Upper lobe of left lung (tissue), 6 donors: ENCODE data around the gene TUSC2. TPM values are rescaled to one million over a fixed set of nuclear protein-coding genes. Genes with fewer than 3 reads are reported as not detected.

Experiments used
- ATAC-seq, 2 donors: fragments of 200-7000 bp; cut with Tn5 transposase; one replicate each; pipeline ENCODE4 v1.9.1; 2022; ENCODE audit warnings: mild to moderate bottlenecking in 2 of 2, moderate library complexity in 2 of 2; ENCODE audit not compliant: low FRiP score in 2 of 2
- DNase-seq, 2 donors: peaks; one replicate each; pipeline ENCODE4 v3.0.0-alpha.2; 2019 to 2020
- H3K27ac ChIP-seq, 4 donors: fragments of 200-600 bp; sonication (generic); one replicate each; pipeline ENCODE4 v1.5.1; 2016 to 2019
- H3K27me3 ChIP-seq, 4 donors: fragments of 200-600 bp; sonication (generic); one replicate each; pipeline ENCODE4 v1.5.1; 2017 to 2019
- H3K36me3 ChIP-seq, 4 donors: fragments of 200-600 bp; sonication (generic); one replicate each; pipeline ENCODE4 v1.5.1; 2016 to 2019
- H3K4me1 ChIP-seq, 4 donors: fragments of 200-600 bp; sonication (generic); one replicate each; pipeline ENCODE4 v1.5.1; 2018 to 2019
- H3K4me3 ChIP-seq, 4 donors: fragments of 200-600 bp; sonication (generic); one replicate each; pipeline ENCODE4 v1.5.1; 2017 to 2019; ENCODE audit warnings: mild to moderate bottlenecking in 2 of 4, moderate library complexity in 1 of 4
- H3K9me3 ChIP-seq, 4 donors: fragments of 200-600 bp; sonication (generic); one replicate each; pipeline ENCODE4 v1.5.1; 2018 to 2019
- EP300 ChIP-seq, 4 donors: sonication (generic); formaldehyde crosslinking; IDR thresholded peaks; one replicate each; pipeline ENCODE4 v1.5.1; 2017; ENCODE audit warnings: antibody characterized with exemption in 4 of 4, control low read depth in 2 of 4
- POLR2A ChIP-seq, 4 donors: fragments of 450-650 bp; IDR thresholded peaks; one replicate each; pipeline ENCODE4 v1.5.1; 2016 to 2017; ENCODE audit warnings: antibody characterized with exemption in 4 of 4, mild to moderate bottlenecking in 2 of 4
- POLR2AphosphoS5 ChIP-seq, 2 donors: sonication (generic); formaldehyde crosslinking; IDR thresholded peaks; one replicate each; pipeline ENCODE4 v1.5.1; 2017; ENCODE audit warnings: antibody characterized with exemption in 2 of 2
- WGBS, 2 donors: methylation state at CpG; one replicate each; pipeline ENCODE4 v1.1.5; 2017 to 2018; 5-methylcytosine and 5-hydroxymethylcytosine counted together
- total RNA-seq, 6 donors: library from RNA; depleted of rRNA in 4 of 6; stranded (reverse); fragments of >200 nt in 4 of 6; gene quantifications; one replicate each; pipeline versions ENCODE4 v1.1.0 to v1.2.1, GENCODE V29; 2016 to 2021
- TF ChIP-seq, protein P1 (sequence below), 6 experiments: fragments of 450-650 bp in 4 of 6; fragments of 200-600 bp in 2 of 6; sonication (generic) in 2 of 6; IDR thresholded peaks; one replicate each; pipeline ENCODE4 v1.5.1; 2016 to 2019; ENCODE audit warnings: antibody characterized with exemption in 6 of 6
- donor health status: DM: no; HTN: no; CAD: no; lungs with moderate emphysema.
- donor health status: DM: no; HTN: yes; CAD: no; lungs with severe emphysema.

The TUSC2 gene
- total RNA-seq, 6 donors from 2014 or later, result 16.8 to 36.1 (median 25.0) TPM

DNA sequence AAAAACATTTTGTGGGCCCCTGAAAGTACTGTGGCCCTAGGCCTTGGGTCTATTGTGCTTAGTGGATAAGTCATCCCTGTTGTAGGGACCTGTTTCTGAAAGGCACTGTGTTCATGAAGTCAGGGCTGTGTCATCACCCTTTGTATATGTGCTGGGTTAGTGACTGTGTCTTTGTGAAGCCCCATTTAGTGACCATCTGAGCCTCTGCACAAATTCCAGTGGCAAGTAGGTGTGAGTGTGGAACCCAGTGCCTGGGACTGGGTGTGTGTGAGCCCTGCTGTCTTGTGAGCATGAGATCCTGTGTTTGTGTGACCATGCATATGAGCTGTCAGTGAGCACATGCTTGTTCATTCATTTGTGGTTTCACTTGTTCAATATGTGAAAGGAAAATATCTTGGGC lies 23.4 kb downstream of the TUSC2 start:
- ATAC-seq (no peak), DNase-seq (no peak)
- no peak overlapping the region for H3K27ac ChIP-seq
- H3K36me3 ChIP-seq, result peaks cover 0 to 21% (median 0%) of the 10 kb centered on the region in 4 donors
- TF ChIP-seq POLR2A (IDR thresholded peaks at IDR 0.05), result no peak
- TF ChIP-seq EP300 (IDR thresholded peaks at IDR 0.05), result no peak
- peaks cover 32 to 45% (median 41%) of the 10 kb centered on the region in 4 donors for H3K4me1 ChIP-seq
- no peaks in the 10 kb centered on the region for H3K9me3 ChIP-seq
- no peaks in the 10 kb centered on the region for H3K27me3 ChIP-seq
- no peak overlapping the region for H3K4me3 ChIP-seq

DNA sequence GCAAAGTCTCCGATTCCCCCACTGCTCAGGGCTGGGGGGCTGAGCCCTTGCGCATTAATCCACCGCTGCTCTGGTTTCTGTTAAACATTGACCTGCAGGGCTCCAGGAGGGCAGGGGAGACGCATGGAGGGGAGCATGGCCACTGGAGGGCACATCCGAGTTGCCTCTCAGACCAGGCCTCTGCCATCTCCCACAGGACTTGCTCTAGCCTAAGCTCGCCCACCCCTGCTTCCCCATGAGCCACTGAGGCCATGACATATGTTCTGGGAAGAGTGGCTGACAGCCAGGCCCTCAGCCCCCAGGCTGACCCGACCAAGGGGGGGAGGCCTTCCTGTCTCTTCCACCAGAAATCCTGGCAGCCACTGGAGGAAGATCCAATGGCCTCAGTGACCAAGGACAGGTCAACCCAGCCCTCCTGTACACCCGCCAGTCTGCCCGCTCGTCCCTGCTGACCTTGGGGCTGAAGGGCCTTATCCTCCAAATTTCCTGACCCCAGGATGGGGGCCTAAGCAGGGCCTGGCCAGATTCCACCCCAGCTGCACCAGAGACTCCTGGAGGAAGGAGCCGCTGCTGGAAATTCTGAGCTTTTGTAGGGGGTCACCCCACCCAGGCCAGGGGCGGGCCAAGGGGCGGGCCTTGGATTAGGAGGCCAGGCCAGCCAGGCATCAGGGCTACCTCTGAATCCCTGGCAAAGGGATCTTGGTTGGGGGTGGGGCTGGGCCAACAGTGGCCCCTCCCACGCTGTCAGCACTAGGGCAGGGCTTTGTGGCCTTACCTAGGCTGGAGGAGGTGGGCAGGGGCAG lies 24.8 kb downstream of the TUSC2 start, which contains the start of gene HYAL1:
TSS of gene HYAL1 (minus strand) at position 562 of the 803 bp plus-strand sequence. CDS start 618 bp downstream, outside the sequence.
- TF ChIP-seq, protein P1, sequence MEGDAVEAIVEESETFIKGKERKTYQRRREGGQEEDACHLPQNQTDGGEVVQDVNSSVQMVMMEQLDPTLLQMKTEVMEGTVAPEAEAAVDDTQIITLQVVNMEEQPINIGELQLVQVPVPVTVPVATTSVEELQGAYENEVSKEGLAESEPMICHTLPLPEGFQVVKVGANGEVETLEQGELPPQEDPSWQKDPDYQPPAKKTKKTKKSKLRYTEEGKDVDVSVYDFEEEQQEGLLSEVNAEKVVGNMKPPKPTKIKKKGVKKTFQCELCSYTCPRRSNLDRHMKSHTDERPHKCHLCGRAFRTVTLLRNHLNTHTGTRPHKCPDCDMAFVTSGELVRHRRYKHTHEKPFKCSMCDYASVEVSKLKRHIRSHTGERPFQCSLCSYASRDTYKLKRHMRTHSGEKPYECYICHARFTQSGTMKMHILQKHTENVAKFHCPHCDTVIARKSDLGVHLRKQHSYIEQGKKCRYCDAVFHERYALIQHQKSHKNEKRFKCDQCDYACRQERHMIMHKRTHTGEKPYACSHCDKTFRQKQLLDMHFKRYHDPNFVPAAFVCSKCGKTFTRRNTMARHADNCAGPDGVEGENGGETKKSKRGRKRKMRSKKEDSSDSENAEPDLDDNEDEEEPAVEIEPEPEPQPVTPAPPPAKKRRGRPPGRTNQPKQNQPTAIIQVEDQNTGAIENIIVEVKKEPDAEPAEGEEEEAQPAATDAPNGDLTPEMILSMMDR (IDR thresholded peaks at IDR 0.05), result peak in 4 of 6 experiments; percentile 15 to 52 (median 46)
- TF ChIP-seq POLR2AphosphoS5 (IDR thresholded peaks at IDR 0.05) (peak; percentile 79 to 87), EP300 (IDR thresholded peaks at IDR 0.05) (peak in 1 of 4 donors; percentile 10), POLR2A (IDR thresholded peaks at IDR 0.05) (peak in 2 of 4 donors; percentile 59 to 81)
- Histone ChIP-seq H3K9me3 (no peaks in the 10 kb centered on the region), H3K4me3 (peak within 1 kb of the TSS; percentile 28 to 86 (median 45)), H3K27me3 (no peaks in the 10 kb centered on the region), H3K27ac (peak within 1 kb of the TSS; percentile 70 to 93 (median 92)), H3K36me3 (peaks cover 0 to 16% (median 0%) of the 10 kb centered on the region in 4 donors), H3K4me1 (peaks cover 38 to 50% (median 47%) of the 10 kb centered on the region in 4 donors)
- ATAC-seq (peak; percentile 7 to 79), DNase-seq (peak; percentile 91 to 93)
- 35 to 57% methylated on average over 5 to 11 of the region's 14 CpGs for WGBS, 2 donors

DNA sequence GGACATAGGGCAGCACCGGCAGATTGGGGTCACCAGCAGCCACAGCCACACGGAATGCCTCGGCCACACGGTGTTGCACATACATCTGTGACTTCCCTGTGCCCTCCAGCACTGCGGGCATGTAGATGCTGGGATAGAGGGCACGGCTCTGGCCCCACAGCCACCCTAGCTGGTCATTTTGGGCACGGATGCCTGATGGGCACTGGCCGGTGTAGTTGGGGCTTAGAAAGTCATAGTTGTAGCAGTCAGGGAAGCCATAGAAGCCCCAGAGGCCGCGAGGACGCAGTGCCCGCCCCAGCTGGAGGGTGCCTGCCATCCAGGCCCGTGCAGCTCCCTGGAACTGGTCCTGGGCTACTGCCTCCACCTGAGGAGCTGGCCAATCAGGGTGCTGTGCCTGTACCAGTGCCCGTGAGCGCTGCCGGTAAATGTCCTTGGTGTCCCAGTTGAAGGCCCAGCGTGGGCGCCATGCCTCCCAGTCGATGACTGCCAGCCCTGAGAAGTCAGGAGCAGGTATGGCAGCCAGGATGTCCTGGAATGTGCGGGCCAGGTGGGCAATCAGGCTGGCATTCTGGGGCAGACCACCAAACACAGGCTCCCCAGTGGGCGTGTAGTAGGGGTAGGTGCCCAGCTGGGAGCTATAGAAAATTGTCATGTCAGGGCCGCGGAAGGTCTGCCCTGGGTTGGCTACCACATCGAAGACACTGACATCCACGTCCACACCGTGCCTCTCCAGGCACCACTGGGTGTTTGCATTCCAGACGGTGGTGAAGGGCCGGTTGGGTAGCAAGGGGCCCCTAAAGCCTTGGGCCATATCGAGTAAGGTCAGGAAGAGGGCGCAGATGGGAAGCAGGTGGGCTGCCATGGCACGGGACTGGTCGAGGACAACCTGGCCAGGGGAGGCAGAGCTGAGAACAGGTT lies 25.7 kb downstream of the TUSC2 start:
- TF ChIP-seq POLR2AphosphoS5 (IDR thresholded peaks at IDR 0.05), result no peak
- TF ChIP-seq, protein P1 (IDR thresholded peaks at IDR 0.05), result no peak
- no peak for TF ChIP-seq EP300 (IDR thresholded peaks at IDR 0.05)
- TF ChIP-seq POLR2A (IDR thresholded peaks at IDR 0.05), result no peak
- ATAC-seq, result no peak
- H3K9me3 ChIP-seq, result no peaks in the 10 kb centered on the region
- H3K36me3 ChIP-seq, result peaks cover 0 to 16% (median 0%) of the 10 kb centered on the region in 4 donors
- peak overlapping the region; percentile 28 to 86 (median 45) for H3K4me3 ChIP-seq
- peak in 1 of 2 donors; percentile 79 for DNase-seq
- H3K4me1 ChIP-seq, result peaks cover 41 to 55% (median 52%) of the 10 kb centered on the region in 4 donors
- peak overlapping the region; percentile 70 to 93 (median 92) for H3K27ac ChIP-seq
- no peaks in the 10 kb centered on the region for H3K27me3 ChIP-seq
- 70 to 82% methylated on average over 20 to 32 of the region's 32 CpGs for WGBS, 2 donors

DNA sequence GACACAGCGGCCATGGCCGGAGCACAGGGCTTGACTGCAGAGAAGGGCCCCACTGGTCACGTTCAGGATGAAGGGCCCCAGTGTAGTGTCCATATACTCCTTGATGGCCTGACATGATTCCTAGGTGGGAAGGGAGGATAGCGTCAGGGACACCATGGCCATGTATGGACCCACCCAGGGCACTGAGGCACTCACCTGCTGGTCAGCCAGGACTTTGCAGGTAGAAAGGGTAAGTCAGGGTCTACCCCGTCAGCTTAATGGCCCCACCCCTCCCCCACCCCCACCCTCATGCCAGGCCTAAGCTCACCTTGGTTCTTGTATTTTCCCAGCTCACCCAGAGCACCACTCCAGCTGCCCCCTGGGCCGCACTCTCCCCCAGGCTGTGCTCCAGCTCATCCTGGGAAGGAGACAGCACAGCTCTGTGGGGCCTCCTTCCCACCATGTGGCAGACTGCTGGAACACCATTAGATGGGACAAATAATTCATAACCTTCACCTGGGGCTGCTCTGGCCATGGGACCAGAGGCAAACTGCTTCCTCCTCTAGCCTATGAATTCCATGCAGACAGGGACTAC lies 27.3 kb downstream of the TUSC2 start:
- H3K27ac ChIP-seq, result peak overlapping the region; percentile 85 to 93 (median 92)
- DNase-seq, result no peak
- H3K27me3 ChIP-seq, result no peaks in the 10 kb centered on the region
- peak overlapping the region in 1 of 4 donors; percentile 86 for H3K4me3 ChIP-seq
- H3K9me3 ChIP-seq, result no peaks in the 10 kb centered on the region
- peaks cover 41 to 55% (median 52%) of the 10 kb centered on the region in 4 donors for H3K4me1 ChIP-seq
- H3K36me3 ChIP-seq, result peaks cover 0 to 13% (median 2%) of the 10 kb centered on the region in 4 donors
- 82 to 89% methylated on average over 4 to 6 of the region's 6 CpGs for WGBS, 2 donors
- ATAC-seq, result no peak
- no peak for TF ChIP-seq POLR2A (IDR thresholded peaks at IDR 0.05)
- TF ChIP-seq, protein P1 (IDR thresholded peaks at IDR 0.05), result no peak
- TF ChIP-seq POLR2AphosphoS5 (IDR thresholded peaks at IDR 0.05), result no peak
- TF ChIP-seq EP300 (IDR thresholded peaks at IDR 0.05), result no peak
